Measurements from ENCODE around the gene PARS2. TPM values are rescaled to one million over a fixed set of nuclear protein-coding genes. Genes with fewer than 3 reads are reported as not detected.
A peak's percentile ranks its signal among the peaks of the same experiment; 100 is the strongest.

Gene PARS2
- total and polyA plus RNA-seq, 4 donors = 2.1 to 4.1 (median 3.3) TPM

DNA sequence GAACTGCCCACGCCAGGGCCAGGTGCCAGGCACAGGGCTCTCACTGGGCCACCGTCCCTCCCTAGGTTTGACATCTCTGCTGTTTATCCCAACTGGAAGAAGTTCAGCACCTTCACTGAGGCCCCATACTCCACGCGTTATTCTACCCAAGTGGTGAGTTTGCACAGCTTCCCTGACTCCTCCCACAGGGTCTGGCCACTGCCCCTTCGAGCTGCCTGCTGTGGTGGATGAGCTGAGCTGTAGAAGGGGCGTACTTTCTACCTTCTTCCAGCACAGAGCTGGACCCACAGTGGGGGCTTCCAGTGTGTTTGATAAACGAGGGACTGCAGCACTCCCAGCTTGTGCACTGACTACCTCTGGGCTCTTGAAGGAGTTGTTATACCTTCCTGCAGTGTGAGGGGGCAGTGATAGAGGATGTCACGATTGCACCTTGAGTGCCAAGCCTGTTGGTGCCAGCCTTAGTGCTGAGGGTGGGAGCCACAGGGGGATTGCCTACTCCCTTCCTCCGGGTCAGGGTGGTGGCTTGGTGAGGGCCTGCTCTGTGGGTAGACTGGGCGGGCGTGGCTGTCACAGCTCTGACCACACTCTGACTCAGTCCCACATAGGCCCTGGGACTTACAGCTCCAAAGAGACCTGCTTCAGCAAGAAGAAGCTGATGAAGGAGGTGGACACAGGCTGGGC, 42.7 kb upstream of the PARS2 start:
- H3K4me1 ChIP-seq (ENCODE audit: control insufficient read depth in 4 of 4, insufficient read depth in 4 of 4, low read length in 3 of 4) = peaks cover 8 to 52% (median 36%) of the 10 kb centered on the region in 4 donors
- no peaks in the 10 kb centered on the region for H3K36me3 ChIP-seq (ENCODE audit: control insufficient read depth in 4 of 4, insufficient read depth in 3 of 4, low read depth in 1 of 4, low read length in 3 of 4)
- WGBS = 90% methylated on average over 11 of the region's 11 CpGs
- no peaks in the 10 kb centered on the region for H3K9me3 ChIP-seq (ENCODE audit: control insufficient read depth in 4 of 4, low read length in 3 of 4)
- TF ChIP-seq HNF4G (IDR thresholded peaks at IDR 0.05) = no peak
- no peak overlapping the region for H3K27ac ChIP-seq (ENCODE audit: low read depth in 1 of 2, low read length in 2 of 2)
- H3K27me3 ChIP-seq (ENCODE audit: control insufficient read depth in 4 of 4, insufficient read depth in 4 of 4, low read length in 3 of 4) = no peaks in the 10 kb centered on the region
- no peak overlapping the region for H3K9ac ChIP-seq (ENCODE audit: low read depth in 1 of 2, low read length in 2 of 2)
- no peak for DNase-seq (ENCODE audit: low spot score)
- no peak overlapping the region for H3K4me3 ChIP-seq (ENCODE audit: low read depth in 1 of 3, low read length in 3 of 3)

- Histone ChIP-seq H3K4me3 (ENCODE audit: low read depth in 1 of 3, low read length in 3 of 3) (no peak overlapping the region), H3K9ac (ENCODE audit: low read depth in 1 of 2, low read length in 2 of 2) (no peak overlapping the region), H3K4me1 (ENCODE audit: control insufficient read depth in 4 of 4, insufficient read depth in 4 of 4, low read length in 3 of 4) (peaks cover 10 to 57% (median 42%) of the 10 kb centered on the region in 4 donors), H3K27ac (ENCODE audit: low read depth in 1 of 2, low read length in 2 of 2) (no peak overlapping the region), H3K27me3 (ENCODE audit: control insufficient read depth in 4 of 4, insufficient read depth in 4 of 4, low read length in 3 of 4) (no peaks in the 10 kb centered on the region), H3K9me3 (ENCODE audit: control insufficient read depth in 4 of 4, low read length in 3 of 4) (no peaks in the 10 kb centered on the region), H3K36me3 (ENCODE audit: control insufficient read depth in 4 of 4, insufficient read depth in 3 of 4, low read depth in 1 of 4, low read length in 3 of 4) (no peaks in the 10 kb centered on the region)
- no peak for TF ChIP-seq HNF4A (conservative IDR thresholded peaks at IDR 0.05)
- no peak for TF ChIP-seq CTCF (IDR thresholded peaks at IDR 0.05; ENCODE audit: low read depth, low read length, missing input control)
- no peak for TF ChIP-seq SP1 (IDR thresholded peaks at IDR 0.05)
- no peak for TF ChIP-seq HNF4G (IDR thresholded peaks at IDR 0.05)
- no peak for TF ChIP-seq RXRA (IDR thresholded peaks at IDR 0.05)
- no peak for DNase-seq (ENCODE audit: low spot score)
- 90% methylated on average over 35 of the region's 35 CpGs for WGBS
Observed at GRCh38 chr1:54805981-54806381, 41.7 kb upstream of the PARS2 start.

DNA sequence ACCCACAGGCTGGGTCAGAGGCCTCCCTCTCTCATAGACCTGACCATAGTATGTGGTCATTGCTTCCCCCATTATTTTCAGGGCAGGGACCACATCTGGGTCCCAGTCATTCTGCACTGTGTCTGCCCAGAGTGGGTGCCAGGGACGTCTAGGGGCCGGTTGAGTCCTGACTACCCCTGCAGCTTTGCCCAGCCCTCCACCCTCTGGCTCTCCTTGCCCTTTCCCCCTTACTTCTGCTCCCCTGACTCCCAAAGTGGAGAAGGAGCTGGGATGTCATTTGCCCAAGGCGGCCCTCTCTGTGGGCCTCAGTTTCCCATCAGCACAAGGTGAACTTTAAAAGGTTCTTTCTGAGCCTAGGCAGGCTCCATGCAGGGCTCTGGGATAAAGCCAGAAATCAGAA, 41.1 kb upstream of the PARS2 start:
- TF ChIP-seq RAD21 (IDR thresholded peaks at IDR 0.05) (no peak), CTCF (IDR thresholded peaks at IDR 0.05; ENCODE audit: low read depth, low read length, missing input control) (no peak), TAF1 (conservative IDR thresholded peaks at IDR 0.05) (no peak), EGR1 (IDR thresholded peaks at IDR 0.05; ENCODE audit: low read depth in 2 of 2) (no peak), RXRA (IDR thresholded peaks at IDR 0.05) (no peak), JUND (IDR thresholded peaks at IDR 0.05) (no peak), NR2F2 (IDR thresholded peaks at IDR 0.05) (no peak), GABPA (IDR thresholded peaks at IDR 0.05 in 1 of 2, conservative IDR thresholded peaks at IDR 0.05 in 1 of 2) (no peak), SP1 (IDR thresholded peaks at IDR 0.05) (no peak), FOXA2 (IDR thresholded peaks at IDR 0.05) (no peak), HNF4G (IDR thresholded peaks at IDR 0.05) (no peak), FOXA1 (IDR thresholded peaks at IDR 0.05) (no peak), YY1 (IDR thresholded peaks at IDR 0.05) (no peak)
- TF ChIP-seq, protein P1, sequence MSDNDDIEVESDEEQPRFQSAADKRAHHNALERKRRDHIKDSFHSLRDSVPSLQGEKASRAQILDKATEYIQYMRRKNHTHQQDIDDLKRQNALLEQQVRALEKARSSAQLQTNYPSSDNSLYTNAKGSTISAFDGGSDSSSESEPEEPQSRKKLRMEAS (IDR thresholded peaks at IDR 0.05) = no peak
- Histone ChIP-seq H3K4me3 (ENCODE audit: low read depth in 1 of 3, low read length in 3 of 3) (no peak overlapping the region), H3K4me1 (ENCODE audit: control insufficient read depth in 4 of 4, insufficient read depth in 4 of 4, low read length in 3 of 4) (peaks cover 12 to 56% (median 39%) of the 10 kb centered on the region in 4 donors), H3K27me3 (ENCODE audit: control insufficient read depth in 4 of 4, insufficient read depth in 4 of 4, low read length in 3 of 4) (no peaks in the 10 kb centered on the region), H3K27ac (ENCODE audit: low read depth in 1 of 2, low read length in 2 of 2) (peak overlapping the region; percentile 80 to 86), H3K36me3 (ENCODE audit: control insufficient read depth in 4 of 4, insufficient read depth in 3 of 4, low read depth in 1 of 4, low read length in 3 of 4) (no peaks in the 10 kb centered on the region), H3K9ac (ENCODE audit: low read depth in 1 of 2, low read length in 2 of 2) (no peak overlapping the region), H3K9me3 (ENCODE audit: control insufficient read depth in 4 of 4, low read length in 3 of 4) (no peaks in the 10 kb centered on the region)
- DNase-seq (ENCODE audit: low spot score) = no peak
- WGBS = 97% methylated on average over 3 of the region's 3 CpGs

All from liver (tissue), 9 donors.